GM18868 (cell line): ENCODE results near the gene VILL.

ENCODE experiments used
- ATAC-seq: cut with Tn5 transposase; IDR thresholded peaks from one replicate; pipeline ENCODE4 v1.9.1; 2021; ENCODE audit warnings: mild to moderate bottlenecking, moderate library complexity; ENCODE audit not compliant: unreplicated experiment

Gene VILL

DNA sequence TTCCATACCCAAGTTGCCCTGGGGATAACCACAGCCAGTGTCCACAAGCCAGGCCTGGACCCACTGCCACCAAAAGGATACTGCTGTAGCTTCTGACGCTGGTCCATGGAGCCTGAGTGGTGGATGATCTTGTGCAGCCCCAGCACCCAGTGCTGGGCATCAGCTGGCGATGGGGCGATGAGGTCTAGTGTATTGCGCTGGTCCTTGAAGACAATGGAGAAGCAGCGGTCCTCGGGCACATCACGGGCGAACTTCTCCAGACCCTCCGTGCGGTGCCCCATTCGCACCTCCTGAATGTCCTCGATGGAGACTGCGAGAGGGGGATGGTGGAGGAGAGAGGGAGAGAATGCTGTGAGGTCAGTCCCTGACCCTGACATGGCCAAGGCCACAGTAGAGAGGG is 25.8 kb downstream of the VILL start:
- ATAC-seq = no peak

DNA sequence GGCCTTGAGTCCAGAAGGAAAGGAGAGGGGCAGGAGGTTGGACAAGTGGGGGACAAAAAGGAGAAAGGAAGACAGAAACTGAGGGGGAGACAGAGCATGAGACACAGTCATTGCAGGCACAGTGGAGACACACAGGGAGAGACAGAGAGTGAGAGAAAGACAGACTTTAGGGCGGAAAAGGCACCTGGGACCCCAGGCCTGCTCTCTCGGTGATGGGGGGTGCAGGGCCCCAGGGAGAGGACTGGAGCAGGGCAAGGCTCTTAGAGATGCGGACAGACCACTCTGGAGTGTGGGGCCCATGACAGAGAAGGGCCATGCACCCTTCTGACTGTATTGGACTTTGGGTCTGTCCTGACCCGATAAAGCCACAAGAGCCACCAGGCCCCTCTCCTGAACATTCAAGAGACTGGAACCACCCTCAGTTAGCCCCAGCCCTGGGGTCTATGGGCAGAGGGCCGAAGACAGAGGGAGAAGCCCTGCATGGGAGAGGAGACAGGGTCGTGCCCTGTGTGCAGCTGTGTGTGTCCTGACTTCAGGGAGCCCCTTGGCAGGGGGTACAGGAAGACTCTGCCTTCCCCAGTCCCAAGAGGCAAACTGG is 26.4 kb downstream of the VILL start:
- no peak for ATAC-seq

DNA sequence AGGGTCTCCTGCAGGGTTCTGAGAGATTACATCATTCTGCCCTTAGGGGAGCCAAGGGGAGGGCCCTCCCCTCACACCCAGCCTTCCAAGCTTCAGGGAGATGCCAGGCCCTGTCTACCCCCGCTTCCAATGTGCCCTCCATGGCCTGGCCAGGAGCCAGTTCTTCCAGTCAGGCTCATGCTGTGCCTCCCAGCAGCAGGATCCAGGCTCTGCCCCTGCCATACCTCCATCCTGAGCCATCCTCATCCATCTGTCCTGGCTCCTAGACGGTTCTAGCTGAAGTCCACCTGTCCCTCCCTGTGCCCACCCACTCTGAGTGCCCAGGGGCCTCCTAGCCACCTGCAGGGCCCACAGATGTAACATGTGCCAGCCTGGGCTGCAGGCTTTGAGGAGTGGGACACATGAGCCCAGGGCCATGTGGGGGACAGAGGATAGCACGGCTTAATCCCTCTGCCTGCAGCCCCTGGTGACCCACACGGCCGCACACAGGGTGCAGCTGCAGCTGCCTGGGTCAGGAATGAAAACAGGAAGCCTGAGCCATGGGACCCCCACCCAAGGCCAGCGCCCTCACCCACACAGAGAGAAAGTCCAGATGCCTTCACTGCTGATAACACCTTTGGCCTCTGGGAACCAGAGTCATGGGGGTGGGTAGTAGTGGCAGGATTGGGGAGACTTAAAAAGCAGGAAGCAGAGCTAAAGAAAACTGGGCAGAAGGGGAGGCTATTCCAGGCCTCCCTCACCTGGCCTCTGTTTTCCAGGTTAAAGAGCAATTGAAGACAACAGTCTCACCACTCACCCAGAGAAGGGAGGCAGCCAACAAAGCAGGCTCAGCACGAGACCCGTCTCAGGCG is 27.1 kb downstream of the VILL start:
- no peak for ATAC-seq

DNA sequence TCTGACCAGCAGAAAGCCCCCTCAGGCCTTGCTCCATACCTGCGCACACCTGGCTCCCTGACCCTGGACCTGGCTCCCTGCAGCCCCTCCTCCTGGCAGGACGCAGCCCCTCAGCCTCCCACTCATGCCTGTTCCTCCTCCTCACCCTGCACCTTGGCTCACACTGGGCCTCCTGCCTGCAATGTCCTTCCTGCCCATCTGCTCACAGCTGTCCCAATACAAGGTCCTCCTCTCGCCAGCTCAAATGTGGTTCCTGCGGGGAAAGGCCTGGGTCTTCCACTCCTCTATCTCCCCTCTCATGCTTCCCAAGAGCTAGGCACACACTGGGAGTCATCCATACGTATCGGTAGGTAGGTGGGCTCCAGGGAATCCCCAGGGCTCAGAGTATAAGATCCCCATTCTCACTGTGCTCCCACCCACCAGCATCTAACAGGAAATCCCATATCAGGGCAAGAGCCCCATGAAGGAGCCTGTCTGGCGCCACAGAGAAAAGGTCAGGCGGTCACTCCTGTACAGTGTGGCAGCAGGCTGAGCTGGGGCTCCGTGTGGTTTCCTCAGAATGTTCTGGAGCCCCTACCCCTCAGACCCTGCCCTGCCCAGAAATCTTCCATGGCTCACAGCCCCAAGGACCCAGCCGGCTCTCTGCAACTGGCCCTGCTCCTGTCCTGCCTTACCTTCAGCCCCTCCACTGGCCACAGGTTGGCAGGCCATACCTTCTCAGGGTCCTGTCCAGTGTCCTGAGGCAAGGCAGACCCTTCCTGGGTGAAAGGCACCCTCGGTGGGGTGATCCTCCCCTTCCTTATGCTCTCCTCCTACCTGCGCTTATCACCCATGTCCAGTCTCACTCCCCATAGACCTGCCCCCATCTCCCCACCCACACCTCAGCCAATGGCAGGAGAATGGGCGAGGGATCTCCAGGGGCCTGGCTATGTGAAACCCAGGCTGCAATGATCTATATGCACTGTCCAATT is 28.0 kb downstream of the VILL start:
- no peak for ATAC-seq

DNA sequence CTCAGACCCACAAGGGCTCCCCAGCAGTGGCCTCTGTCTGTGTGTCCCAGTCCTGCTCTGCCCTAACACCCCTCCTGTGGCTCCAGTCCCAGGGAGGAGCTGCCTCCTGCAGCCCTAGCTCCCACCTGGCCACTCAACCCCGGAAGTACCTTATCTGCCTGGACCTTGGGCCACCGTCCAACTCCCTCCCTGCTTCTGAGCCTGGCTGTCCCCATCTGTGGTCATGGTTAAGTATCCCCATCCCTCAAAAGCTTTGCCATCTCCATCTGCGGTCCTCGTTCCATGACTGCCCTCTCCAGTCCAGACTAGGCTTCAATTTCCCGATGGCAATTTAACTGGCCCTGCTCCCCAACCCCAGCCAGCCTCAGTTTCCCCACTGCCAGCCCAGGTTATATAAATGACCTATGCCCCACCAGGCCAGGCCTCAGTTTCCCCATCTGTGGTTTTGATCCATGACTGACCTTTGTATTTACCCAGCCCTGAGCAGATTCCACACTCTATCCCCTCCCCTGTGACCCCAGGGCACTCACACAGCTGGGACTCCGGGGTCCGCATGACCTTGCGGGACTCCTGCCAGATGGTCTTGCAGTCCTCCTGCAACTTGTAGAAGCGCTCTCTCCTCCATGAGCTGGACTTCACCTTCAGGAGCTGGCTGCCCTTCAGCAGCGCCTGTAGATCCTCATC is 29.2 kb downstream of the VILL start:
- no peak for ATAC-seq

DNA sequence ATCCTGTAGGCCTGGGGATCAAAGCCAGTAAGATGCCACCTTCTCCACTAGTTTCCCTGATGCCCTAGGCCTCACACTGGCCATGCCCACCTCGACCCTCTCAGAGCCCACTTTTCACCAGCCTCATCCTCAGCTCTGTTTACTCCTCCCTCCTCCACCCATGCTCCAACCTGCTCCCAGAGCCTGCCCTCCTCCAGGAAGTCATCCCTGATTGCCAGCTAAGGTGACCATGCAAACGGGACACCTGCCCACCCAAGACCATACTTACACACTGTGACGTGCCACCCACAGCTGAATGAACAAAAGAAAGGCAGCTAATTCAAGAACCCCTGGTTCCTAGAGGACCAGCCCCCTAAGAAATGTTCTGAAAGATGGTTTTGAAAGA is 29.7 kb downstream of the VILL start:
- ATAC-seq = no peak

DNA sequence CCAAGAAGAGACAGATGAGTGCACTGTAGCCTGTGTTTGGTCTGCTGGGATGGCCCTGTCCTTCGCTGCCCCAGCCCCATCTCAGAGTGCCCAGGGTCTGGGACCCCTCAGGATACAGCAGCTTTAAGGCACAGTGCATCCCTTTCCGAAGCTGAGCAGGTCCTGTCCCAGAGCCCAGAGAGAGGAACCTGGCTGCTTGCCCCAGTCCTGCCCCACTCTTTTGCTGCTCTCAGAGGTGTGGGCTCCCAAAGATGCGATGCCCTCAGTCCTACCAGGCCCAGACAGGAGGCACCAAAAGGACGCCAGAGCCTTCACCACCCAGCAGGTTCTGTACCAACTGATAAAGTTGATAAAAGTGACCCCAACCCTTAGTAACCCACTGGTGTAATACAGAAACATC is 30.6 kb downstream of the VILL start:
- ATAC-seq = no peak

DNA sequence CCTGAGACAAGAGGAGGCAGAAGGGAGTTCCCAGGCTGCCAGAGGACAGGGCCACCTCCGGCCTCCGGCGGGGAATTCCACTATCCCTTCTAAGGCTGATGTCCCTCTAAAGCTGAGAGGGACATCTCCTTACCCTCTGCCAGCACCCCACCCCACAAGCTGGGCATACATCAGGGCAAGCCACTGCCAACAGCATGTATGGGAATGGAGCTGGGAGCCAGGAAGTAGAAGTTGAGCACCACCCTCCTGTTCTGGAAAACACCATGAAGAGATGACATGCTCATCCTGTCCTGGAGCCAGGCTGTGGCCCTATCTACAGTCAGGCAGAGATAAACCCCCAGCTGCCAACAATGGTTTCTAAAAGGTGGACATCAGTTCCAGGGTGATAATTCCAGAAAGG is 31.7 kb downstream of the VILL start:
- no peak for ATAC-seq

DNA sequence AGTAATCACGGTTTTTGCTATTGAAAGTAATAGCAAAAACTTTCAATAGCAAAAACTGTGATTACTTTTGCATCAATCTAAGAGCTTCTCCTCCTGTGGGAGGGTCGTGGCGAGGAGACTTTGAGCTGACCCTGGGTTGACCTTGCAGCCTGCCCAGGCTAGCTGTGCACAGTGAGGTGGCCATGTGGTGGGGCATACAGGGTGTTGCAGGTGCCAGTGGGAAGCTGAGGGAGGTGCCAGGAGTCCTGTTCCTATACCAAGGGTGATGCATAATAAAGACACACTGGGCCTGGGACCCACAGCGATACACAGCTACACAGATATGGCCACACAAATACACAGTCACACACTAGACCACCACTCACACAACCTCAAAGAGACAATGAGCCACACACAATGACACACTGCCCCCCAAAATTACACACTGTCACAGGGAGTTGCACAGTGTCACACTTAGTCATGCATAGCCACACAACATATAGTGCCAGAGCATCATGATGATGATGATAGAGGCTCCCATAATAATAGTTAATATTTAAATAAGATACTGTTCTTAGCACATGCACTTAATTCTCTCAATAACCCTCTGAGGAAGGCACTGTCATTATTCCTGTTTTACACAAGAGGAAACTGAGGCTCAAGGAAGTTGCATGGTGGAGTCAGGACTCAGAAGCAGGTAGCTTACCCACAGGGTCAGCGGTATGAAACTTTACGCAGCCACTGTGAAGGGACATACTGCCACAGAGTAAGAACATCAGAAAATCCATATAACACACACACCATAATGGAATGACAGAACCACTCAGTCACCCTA is 32.5 kb downstream of the VILL start:
- ATAC-seq = no peak

DNA sequence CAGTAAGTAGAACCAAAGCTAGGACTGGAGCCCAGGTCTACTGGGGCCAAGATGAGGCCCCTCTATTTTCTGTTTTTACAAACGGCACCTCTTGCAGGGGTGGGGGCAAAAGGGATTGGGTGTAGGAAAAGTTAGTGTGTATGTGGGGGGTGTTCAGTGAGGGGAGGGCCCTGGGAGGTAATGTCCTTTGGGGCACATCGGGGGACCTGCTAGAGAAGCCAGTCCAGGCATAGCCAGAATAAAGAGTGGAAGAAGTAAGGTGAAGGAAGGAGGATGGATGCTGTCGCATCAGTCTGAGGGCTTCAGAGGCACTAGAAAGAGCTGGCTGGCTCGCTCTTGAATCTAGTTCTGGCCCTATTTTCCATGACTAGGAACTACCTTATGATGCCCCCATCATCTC is 36.3 kb downstream of the VILL start:
- no peak for ATAC-seq

DNA sequence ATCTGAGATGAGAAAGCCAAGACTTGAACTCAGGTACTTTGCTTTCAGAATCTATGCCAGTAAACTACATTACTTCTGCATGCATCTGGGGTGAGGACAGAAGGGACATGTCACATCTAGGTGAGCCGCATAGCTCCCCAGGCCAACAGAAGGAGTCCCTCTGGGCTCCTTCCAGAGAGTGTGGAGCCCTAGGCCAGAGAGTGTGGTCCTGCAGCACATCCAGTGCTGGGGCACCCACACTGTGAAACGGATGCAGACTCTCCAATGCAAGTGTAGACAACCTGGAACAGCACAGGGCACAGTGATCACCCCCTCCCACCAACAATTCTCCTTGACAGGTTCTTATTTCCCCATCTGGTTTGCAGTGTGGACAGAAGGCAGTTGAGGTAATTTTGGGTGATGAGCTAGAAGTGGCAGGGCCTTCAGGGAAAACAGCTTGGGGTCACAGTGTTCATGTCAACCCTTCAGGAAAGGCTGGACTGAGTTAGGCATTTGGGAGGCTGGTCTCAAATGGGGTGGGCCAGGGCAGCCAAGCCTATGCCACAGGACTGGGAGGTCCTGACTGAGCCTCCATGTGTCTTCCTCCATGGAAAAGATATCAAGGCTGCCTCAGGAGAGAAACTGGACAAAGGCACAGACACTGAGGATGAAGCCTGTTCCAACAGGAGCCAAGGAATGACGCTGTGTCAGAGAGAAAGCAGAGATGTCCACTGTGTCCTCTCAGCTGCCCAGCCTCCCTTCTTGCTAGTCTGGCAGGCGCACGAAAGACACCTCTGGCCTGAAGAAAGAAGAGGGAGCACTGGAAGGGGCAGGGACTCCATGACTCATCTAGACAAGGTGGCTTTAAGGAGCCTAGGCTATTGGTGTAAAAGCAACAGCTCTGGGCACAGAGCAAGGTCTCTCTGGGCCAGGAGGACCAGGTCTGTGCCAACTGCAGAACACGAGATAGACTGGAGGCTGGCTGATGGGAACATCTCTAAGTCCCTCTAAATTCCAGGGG is 37.2 kb downstream of the VILL start:
- ATAC-seq = no peak

DNA sequence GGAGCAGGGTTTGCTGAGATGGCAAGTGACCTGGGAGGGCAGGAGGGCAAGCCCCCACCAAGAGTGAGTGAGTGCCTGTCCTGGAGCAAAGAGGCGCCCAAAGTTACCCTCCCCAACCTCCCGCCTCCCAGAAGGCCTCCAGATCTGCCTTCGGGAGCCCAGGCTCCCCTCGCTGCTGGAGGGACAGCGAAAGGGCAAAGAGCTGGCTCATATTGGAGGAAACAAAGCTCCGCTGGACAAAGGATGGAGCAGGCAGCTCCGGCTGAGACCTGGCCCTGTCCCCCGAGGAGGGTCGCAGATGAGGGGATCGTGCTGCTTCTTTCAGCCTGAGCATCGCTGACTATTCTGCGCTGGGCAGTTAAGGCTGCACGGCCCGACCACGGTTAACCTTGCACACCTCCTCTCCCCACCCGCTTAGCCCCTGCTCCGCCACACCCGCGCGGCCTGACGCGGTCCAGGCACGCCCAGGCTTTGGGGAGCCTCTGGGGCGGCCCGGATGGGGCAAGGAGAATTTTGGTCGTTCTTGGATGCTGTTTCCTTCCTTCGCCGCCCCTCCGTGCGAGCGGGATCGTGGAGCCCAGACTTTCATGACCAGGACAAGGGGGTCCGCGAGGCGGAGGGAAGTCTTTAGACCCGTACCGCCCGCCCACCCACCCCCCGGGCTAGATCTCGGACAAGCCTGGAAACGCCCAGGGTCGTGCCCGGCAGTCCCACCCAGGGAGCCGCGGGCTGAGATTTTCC is 38.2 kb downstream of the VILL start:
- no peak for ATAC-seq

DNA sequence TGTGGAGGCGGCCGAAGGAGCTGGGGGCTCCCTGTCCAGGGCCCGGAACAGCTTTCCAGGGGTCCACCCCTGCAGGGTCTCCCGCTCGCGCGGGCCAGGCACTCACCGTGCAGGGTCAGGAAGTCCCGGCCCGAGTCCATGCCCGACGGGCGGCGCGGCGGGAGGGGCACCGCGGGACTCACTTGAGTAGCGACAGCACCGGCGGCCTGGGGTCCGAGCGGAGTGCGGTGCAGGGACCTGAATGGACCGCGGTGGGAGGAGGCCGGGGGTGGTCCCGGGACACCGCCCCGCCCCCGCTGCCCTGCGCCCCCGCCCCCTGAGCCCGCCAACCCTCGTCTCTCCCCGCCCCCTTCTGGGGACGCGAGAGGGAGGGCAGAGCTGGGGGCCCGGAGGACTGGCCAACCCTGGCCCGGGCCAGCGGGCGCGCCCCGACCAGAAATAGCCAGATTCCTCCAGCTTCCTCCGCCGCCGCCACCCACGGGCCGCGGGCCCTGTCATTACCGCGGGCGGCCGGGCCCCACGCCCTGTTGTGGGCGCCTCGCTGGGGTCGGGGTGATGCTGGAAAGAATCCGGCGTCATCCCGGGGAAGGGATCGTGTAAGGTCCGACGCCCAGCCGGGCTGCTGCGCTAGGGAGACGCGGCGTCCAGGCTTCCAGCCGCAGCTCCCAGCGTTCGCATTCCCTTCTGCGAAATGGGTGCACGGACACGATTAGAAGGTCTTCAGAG is 39.0 kb downstream of the VILL start, which contains the start of gene PLCD1:
Gene PLCD1 (minus strand): TSS at position 243 of the 726 bp plus-strand sequence. CDS start 103 bp downstream, at position 140.
- ATAC-seq = no peak

DNA sequence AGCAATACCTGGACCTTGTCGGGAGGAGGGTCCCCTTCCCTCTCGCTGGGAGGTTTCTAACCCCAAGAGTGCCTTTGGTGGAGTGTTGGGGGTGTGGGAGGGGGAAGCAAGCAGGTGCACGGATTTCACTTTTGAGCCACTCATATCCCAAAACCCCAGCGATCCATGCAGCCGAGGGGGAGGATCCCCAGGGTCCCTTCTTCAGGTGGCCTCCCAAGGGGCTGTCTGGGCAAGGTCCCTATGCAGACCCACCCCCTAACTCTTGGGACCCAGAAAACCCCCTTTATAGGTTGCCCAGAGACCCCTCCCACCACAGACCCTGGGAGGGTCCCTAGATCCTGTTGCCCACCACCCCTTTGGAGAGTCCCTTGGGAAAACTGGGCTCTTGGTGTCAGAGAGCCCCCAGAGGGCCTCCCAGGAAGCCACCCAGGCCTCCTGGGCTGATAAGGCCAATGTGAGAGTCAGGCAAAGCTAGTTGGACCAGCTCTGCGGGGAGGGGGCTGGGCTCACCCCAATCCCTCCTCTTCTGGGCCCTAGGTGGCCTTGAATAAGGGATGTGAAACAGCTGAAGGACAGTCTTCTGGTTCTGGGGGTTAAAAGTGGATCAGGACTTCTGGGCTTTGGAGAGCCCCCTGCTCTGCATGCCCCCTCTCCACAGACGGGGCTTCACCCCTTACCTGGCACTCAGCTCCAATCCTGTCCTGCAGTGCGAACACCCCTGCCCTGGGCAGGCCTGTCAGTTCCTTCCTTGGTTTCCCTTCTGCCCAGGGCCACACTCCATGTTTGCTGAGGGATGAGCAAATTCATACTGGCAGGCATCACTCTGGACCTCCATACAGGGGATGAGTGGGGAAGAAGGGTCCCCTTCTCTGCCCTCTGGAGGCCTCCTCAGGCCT is 39.8 kb downstream of the VILL start:
- no peak for ATAC-seq

DNA sequence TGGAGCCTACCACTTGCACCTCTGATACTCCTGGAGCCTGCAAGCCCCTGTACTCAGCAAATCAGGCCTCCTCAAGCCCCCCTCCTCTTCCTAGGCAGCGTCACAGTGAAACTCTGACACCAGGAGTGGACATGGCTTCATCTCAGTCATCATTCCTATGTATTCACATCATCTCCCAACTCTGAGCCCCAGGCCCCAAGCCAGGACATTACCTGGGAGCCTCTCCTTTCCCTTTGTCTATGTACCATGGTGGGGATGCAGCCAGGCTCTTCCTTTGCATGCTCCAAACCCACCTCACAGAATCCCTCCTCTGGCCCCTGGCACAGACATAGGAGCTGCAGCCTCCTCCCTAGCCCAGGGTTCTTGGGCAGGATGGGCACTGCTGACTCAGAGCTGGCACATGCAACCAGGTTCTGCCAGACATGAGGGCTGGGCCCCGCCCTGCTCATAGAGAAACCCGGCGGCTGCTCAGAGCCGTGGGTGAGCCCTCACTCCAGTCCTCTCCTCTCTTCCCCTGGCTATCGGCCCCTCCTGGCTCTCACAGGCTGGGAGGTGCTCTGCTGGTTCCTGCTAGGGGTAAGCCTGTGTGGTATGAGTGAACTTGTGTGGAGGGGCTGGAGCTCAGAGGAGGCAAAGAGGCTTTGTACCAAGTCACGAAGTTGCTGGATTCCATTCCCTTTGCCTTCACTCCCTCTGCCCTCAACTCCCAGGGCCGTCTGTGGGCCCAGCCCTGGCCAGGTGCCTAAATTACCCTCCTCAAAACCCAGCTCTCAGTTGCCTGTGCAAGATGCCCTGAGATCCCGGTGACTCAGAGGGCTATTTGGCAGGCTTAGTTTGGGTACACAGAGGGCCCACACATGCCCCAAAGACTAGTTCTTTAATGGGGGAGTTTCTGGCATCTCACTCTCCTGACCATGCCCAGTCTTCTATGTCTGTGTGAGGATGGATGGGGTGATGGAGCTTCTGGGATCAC is 40.7 kb downstream of the VILL start:
- ATAC-seq = no peak
